HS-27A (cell line): ENCODE measurements around the gene IFNGR1.
"Not testable (repeated sequence)": the region's sequence is repeated elsewhere in the genome, so short reads cannot be mapped to it uniquely, and the experiment has no call there.

Experiments
- DNase-seq: peaks from one replicate; pipeline ENCODE4 v3.0.0-alpha.2; 2012; ENCODE audit warnings: low read depth, missing footprints

The IFNGR1 gene

GRCh38 chr6:137236581-137237355 lies 17.6 kb upstream of the IFNGR1 start:
- no peak for DNase-seq

DNA sequence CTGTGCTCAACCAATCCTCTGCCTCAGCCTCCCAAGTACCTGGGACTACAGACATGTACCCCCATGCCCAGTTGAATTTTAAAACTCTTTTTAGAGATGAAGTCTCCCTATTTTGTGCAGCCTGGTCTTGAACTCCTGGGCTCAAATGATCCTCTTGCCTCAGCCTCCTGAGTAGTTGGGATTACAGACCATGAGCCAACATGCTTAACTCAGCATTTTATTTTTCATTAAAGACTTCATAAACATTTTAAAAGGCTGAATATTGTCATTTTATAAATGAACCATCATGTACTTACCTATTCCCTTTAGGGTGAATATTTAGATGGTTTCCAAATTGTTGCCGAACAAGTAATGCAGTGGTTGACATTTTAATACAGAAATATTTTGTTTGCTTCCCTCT lies 16.5 kb upstream of the IFNGR1 start:
- DNase-seq: no peak

DNA sequence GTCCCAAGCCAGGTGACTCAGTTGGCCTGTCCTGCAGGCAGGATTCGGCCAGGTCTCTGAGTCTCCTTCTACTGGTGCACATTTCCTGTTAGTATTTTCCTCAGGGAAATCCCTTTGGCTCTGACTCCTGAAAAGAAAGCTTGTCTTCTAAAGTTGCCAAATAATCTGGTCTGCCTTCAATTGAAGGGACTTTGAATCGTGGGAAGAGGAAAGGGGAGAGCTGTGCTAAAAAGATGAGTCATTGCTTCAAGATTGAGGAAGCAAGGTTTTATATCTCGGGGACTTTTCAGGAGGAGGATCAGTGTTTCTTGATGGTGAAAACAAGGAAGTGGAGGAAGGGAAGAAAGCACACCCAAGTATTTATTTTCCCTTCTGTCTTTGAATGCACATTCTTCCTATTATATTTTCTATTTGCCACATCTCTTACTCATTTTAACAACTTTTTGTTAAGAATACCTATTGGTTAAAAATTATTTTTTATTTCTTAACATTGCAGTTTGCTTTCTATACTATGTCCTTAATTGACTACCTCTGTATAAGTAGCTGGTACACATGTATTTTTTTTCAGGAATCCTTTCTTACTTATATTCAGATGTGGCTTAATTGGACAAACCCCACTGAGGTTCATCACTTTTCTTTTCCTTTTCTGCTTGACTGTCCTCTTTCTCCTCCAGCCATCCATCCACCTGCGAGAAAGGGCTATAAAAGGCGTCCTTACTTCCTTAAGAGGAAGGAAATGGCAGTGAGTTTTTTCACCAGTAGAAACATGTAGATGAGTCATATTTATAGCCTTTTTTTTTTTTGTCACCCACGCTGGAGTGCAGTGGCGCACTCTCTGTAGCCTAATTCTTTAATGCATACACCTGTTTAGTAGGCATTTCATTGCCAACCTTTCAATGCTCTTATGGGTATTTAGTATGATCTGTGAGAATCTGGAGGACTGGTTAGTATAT lies 15.0 kb upstream of the IFNGR1 start:
- DNase-seq: no peak

DNA sequence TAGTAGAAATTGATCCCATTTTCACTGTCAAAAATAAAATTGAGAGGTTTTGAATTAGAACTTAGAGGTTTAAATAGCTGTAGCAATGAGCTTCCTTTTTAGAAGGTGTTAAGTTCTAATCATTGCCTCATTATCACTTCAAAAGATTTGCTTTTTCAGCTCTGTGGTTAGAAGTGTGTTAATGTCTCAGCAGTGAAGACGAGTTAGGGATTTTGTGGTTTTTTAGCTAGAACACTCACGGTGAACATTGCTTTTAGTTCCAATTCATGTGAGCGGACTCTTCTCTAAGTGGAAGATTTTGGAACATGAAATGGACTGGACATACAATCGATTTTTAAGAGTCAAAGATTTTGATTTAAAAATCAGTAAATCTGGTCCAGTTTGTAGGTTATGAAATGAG lies 12.7 kb upstream of the IFNGR1 start:
- DNase-seq: no peak

GRCh38 chr6:137230956-137231555 lies 11.9 kb upstream of the IFNGR1 start:
- no peak for DNase-seq

GRCh38 chr6:137230547-137230946 lies 11.4 kb upstream of the IFNGR1 start:
- no peak for DNase-seq

DNA sequence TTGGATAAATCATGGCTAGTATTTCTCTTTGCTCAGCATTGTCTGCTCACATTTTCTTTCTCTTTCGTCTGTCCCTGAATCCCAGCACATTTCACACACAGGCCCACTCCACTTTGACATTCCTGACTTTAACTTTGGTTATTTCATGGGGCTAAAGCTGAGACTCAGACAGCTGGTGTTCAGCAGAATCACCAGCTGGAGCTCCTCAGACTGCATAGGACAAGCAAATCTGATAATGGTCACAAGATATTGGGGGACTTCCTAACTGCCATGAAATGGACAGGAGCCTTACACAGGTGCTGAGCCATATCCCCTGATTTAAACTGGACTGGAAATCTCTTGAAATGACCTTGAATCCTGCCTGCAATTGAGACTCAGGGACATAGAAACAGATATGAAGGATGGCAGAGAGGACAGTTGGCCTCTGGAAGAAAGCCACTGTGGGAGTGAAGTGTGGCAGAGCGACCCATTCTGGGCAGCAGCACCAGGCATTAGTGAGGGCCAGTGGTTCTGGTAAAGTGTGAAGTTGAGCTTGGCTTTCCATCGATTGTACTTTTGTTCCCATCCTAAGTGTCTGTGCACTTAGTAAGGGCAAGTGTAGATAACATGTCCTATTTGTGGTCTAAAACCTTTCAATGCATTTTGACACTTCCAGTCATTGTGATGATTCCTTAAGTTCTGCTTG lies 10.0 kb upstream of the IFNGR1 start:
- DNase-seq: no peak

DNA sequence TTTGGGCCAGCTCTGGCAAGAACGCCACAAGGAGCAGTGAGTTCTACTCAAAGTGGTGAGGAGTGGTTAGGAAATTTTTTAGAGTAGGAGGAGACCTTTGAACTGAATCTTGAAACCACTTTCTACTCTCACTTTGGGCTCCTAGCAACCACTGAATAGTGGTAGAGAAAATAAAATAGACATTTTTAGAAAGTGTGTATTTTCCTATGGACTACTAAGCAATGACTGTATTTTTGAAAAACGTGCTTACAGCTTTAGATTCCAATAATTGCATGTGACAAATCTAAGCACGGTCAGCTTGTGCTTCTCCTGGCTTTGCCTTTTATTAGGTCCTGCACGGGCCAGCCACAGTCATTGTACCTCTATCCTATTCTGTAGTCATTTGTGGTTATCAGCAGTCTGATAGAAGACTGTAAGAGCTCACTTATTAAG lies 8.7 kb upstream of the IFNGR1 start:
- DNase-seq: no peak

DNA sequence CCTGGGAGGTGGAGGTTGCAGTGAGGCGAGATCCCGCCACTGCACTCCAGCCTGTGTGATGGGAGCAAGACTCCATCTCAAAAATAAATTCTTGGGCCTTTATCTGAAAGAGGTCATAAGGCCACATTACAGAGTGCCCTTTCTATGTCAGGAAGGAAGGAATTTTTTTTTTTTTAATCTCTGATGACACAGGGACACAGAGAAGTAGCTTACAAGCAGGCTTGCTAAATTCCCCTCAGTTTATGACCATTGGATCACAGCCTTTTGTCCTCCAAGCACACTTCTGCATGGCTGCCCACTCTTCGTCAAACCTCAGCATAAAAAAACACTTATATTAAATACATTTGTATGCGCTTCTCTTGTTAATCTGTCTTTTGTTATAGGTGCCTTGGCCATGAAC lies 7.5 kb upstream of the IFNGR1 start:
- DNase-seq: no peak

GRCh38 chr6:137224799-137225198 lies 5.6 kb upstream of the IFNGR1 start:
- no peak for DNase-seq

DNA sequence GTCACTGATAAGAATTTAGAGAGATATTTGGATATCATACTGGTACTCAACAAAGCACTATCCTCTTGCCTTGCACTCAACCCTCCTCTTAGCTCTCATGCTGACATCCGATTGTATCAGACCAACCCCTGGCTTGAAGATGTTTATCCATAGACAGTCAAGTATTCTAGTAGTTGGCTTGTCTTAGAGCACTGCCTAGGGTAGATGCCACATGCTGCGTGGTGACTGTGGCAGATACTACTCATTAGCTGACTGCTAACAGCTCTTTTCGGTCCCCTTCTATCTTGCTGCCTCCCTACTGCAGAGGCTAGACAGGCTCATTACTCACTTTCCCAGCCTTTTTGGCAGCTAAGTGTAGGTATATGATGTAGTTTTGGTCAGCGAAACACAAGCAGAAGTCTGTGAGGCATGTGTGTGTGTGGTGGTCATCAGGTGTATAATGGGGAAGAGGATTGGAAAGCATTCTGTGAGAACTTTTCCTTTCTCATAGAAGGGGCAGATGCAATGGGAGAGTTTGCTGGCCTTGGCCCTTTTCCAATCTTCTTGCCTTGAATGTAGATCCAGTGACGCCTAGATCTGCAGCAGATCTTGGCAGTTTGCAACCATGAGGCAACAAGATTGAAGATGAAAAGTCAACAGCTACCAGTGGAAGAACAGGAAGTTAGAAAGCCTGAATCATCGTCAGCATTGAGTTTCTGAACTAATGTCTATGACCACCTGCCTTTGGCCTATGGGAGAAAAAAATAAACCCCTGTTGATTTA lies 4.4 kb upstream of the IFNGR1 start:
- no peak for DNase-seq

DNA sequence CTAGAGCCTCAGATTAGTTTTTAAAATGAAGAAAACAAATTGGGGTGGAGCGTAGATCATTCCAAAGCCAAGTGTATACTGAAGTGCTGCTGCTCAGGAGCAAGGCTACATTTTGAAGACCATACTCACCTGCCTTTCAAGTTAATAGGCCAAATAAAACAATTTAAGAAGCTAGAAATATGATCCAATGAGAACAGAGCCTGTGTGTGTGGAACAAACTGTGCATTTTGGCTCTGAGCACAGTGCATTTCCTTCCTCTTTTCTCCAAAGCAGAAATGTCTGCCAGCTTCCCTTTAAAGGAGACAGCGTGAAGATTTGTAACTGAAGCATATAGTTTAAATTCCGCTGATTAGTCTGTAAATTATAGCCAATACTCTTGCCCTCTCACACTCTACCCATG lies 3.2 kb upstream of the IFNGR1 start:
- no peak for DNase-seq

GRCh38 chr6:137219664-137220252 lies 573 bp upstream of the IFNGR1 start:
- no peak for DNase-seq

DNA sequence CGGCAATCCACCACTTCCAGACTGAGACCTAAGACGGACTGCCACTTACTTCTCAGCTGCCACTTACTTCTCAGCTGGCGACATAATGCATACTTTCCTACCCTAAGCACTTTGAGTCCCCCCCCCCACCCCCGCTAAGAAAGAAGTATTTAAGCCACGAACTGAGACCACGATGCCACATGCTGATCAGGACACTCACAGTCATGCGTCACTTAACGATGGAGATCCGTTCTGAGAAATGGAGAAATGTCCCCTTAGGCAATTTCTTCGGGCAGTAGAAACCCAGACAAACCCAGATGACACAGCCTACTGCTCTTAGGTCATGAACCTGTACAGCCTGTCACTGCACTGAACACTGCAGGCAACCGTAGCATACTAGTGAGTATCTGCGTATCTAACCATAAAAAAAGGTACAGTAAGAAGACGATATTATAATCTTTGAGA lies 690 bp downstream of the IFNGR1 start:
- no peak for DNase-seq

- no peak for DNase-seq
These were observed 1.2 kb downstream of the IFNGR1 start for GRCh38 chr6:137217801-137218472.

DNA sequence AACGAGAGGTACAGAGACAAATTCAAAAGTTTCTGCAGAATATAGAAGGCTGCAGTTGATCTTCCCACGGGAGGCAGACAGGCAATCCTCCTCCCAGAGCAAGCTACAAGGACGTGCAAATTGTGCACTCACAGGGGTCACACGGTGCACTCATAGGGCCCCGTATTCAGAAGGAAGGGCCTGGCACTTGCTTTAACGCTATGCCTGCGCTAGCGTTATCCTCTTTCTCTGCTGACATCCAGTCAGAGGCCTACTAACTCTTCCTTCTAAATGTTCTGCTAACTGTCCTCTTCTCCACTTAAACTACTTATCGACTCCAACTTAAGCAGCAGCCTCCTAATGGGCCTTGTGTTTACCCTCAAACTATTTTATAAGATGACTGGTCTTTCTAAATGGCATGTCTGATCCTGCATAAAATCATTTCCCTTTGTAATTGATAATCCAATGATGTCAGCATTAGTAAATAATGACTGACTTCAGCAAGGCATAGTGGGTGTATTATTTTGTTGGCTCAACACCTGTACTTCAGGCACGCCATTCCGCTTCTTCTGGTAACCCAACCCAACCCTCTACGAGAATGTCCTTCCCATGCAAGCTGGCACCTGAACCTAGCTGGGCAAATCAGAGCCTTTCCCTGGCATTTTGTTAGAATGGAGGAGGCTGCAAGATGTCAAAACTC lies 2.2 kb downstream of the IFNGR1 start:
- no peak for DNase-seq

DNA sequence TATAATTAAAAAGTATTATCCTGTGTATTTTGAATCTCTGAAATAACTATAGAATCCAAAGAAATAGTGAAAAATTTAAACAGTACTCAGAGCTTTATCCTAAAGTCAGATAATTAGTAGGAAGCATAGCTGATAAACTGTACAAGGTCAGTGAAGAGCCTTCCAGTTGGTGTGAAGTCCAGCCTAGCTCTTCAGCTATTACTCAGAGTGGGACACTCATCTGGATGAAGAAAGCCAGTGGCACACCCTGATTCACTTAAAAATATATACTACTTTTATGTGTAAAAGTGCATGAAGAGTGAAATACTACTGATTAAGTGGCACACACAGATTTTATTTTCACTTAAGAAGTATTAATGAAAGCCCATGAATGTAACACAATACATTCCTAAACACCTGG lies 3.1 kb downstream of the IFNGR1 start:
- DNase-seq: no peak

DNA sequence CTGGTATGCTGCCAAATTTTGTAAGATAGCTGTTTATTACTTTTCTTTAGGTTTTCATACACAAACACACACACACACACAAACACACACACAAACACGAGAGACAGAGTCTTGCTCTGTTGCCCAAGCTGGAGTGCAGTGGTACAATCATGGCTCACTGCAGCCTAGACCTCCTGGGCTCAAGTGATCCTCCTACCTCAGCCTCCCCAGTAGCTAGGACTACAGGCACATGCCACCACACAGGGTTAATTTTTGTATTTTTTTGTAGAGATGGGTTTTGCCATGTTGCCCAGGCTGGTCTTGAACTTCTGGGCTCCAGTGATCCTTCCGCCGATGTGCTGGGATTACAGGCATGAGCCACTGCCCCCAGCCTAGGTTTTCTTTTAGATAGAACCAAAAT lies 3.6 kb downstream of the IFNGR1 start:
- DNase-seq: not testable (repeated sequence)

DNA sequence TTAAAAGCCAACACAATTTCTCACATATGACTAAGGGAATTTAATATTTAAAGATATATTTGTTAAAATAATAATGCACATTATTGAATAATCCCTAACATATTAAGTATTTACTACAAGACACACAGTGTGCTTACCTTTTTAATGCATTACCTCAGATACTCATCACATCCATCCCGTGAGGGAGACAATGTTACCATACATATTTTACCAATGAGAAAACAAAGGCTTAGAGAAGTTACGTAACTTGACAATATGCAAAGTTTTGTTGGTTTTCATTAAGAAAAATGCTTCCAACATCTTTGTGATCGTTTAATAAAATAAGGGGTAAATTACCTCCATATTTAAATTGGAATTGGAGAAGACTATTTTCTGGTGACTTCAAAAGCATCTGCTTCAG lies 4.3 kb downstream of the IFNGR1 start:
- DNase-seq: no peak

GRCh38 chr6:137213813-137214212 lies 5.4 kb downstream of the IFNGR1 start:
- DNase-seq: no peak
